Panc1 (cell line): Measurements from ENCODE around the gene IL12RB2.

Experiments used
- CTCF ChIP-seq: fragments of 450-650 bp; IDR thresholded peaks from 2 replicates; pipeline ENCODE4 v1.5.1; 2017; ENCODE audit warnings: mild to moderate bottlenecking
- SIN3A ChIP-seq: IDR thresholded peaks from 2 replicates; pipeline ENCODE4 v1.6.1; 2012; ENCODE audit warnings: low read depth, mild to moderate bottlenecking, low read length, moderate library complexity, borderline replicate concordance; ENCODE audit not compliant: insufficient read depth

GRCh38 chr1:67440339-67440738 is 132.7 kb downstream of the IL12RB2 start:
- TF ChIP-seq CTCF (no peak), SIN3A (no peak)
